SJSA1 (cell line): ENCODE data around the gene CD70. TPM values are rescaled to one million over a fixed set of nuclear protein-coding genes. Genes with fewer than 3 reads are reported as not detected.

ENCODE experiments used
- DNase-seq, 2 experiments: peaks; one replicate each; pipeline ENCODE4 v3.0.0-alpha.2; 2015 to 2020; ENCODE audit warnings: low spot score in 2 of 2, low read depth in 1 of 2
- H3K27ac ChIP-seq: fragments of 250-450 bp; sonication (Bioruptor Pico); 2 replicates; pipeline ENCODE4 v1.5.1; 2020; ENCODE audit warnings: mild to moderate bottlenecking, moderate library complexity
- H3K27me3 ChIP-seq: fragments of 250-450 bp; sonication (Bioruptor Pico); replicated peaks from 2 replicates; pipeline ENCODE4 v1.5.1; 2020; ENCODE audit warnings: mild to moderate bottlenecking, moderate library complexity
- H3K36me3 ChIP-seq: fragments of 250-450 bp; sonication (Bioruptor Pico); 2 replicates; pipeline ENCODE4 v1.5.1; 2020; ENCODE audit warnings: mild to moderate bottlenecking
- H3K4me1 ChIP-seq: fragments of 250-450 bp; sonication (Bioruptor Pico); replicated peaks from 2 replicates; pipeline ENCODE4 v1.6.1; 2021; ENCODE audit warnings: mild to moderate bottlenecking
- H3K4me3 ChIP-seq: fragments of 250-450 bp; sonication (Bioruptor Pico); 2 replicates; pipeline ENCODE4 v1.5.1; 2020; ENCODE audit warnings: mild to moderate bottlenecking
- H3K9me3 ChIP-seq: fragments of 250-450 bp; sonication (Bioruptor Pico); replicated peaks from 2 replicates; pipeline ENCODE4 v1.5.1; 2020; ENCODE audit warnings: mild to moderate bottlenecking
- total RNA-seq: library from RNA; depleted of rRNA; stranded (reverse); fragments of >200 nt; shearing (Covaris generic); gene quantifications from 2 replicates; pipeline ENCODE4 v1.2.3, GENCODE V29; 2014; rRNA removed

Gene CD70
- total RNA-seq, 1 experiment from 2014 or later, result 128 TPM

DNA sequence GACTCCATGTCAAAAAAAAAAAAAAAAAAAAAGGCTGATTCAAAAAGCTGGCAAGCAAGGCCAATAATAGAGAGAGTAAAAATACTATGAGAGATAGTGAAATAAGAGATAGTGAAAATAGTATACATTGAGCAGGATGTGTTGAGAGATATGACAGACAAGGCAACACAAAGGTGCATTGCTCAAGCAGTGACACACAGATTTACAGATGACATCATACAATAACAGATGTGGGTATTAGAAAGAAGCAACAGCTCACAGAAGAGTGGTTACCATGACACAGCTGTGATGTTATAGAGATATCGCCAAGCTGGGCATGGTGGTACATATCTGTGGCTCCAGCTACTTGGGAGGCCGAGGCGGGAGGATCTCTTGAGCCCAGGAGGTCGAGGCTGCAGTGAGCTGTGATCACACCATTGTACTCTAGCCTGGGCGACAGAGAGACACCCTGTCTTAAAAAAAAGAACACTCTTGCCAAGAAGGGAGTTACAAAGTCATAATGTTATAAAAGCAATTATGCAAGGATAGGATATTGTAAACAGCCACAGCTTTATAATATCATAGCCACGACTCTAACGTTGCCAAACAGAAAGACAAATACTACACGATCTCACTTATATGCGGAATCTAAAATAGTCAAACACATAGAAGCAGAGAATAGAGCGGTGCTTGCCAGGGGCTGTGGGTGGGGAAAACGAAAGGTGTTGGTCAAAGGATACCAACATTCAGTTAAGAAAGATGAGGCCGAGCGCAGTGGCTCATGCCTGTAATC, 49.8 kb downstream of the CD70 start:
- no peak for DNase-seq
- Histone ChIP-seq H3K4me3 (no peak overlapping the region), H3K9me3 (no peaks in the 10 kb centered on the region), H3K36me3 (peaks cover 12% of the 10 kb centered on the region), H3K27ac (no peak overlapping the region), H3K4me1 (peaks cover 13% of the 10 kb centered on the region), H3K27me3 (no peaks in the 10 kb centered on the region)

DNA sequence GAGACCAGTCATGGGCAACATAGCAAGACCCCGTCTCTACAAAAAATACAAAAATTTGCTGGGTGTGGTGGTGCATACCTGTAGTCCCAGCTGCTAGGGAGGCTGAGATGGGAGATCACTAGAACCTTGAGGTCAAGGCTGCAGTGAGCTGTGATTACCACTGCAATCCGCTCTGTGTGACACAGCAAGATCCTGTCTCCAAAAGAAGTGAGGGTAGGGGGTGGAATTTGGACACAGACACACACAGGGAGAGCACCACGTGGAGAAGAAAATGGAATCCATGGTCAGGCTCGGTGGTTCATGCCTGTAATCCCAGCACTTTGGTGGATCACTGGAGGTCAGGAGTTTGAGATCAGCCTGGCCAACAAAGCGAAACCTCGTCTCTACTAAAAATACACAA, 51.4 kb downstream of the CD70 start:
- H3K4me3 ChIP-seq, result no peak overlapping the region
- no peaks in the 10 kb centered on the region for H3K27me3 ChIP-seq
- no peak for DNase-seq
- peaks cover 25% of the 10 kb centered on the region for H3K36me3 ChIP-seq
- H3K9me3 ChIP-seq, result no peaks in the 10 kb centered on the region
- H3K4me1 ChIP-seq, result peaks cover 13% of the 10 kb centered on the region
- H3K27ac ChIP-seq, result no peak overlapping the region

Other genes with a start within 250 kb of the CD70 start
- gene CLPP, start 229.6 kb downstream of the CD70 start, total RNA-seq, result 106 and 118 TPM in 2 replicates
- gene ALKBH7, start 218.4 kb downstream of the CD70 start, total RNA-seq, result 24.0 and 45.2 TPM in 2 replicates
- gene PSPN, start 215.2 kb downstream of the CD70 start, total RNA-seq, result 1.2 and 1.3 TPM in 2 replicates
- 35.6 and 46.9 TPM in 2 replicates for gene GTF2F1, start 198.0 kb downstream of the CD70 start, total RNA-seq
- 66.3 and 129 TPM in 2 replicates for gene KHSRP, start 166.3 kb downstream of the CD70 start, total RNA-seq
- not detected in 2 replicates for gene SLC25A41, start 157.4 kb downstream of the CD70 start, total RNA-seq
- gene SLC25A23, start 131.4 kb downstream of the CD70 start, total RNA-seq, result 3.9 and 5.0 TPM in 2 replicates
- not detected in 2 replicates for gene CRB3, start 126.9 kb downstream of the CD70 start, total RNA-seq
- not detected in 2 replicates for gene DENND1C, start 109.4 kb downstream of the CD70 start, total RNA-seq
- not detected in 2 replicates for gene TUBB4A, start 88.8 kb downstream of the CD70 start, total RNA-seq
- 16.3 and 18.2 TPM in 2 replicates for gene TNFSF9, start 60.1 kb downstream of the CD70 start, total RNA-seq
- gene TNFSF14, start 79.0 kb upstream of the CD70 start, total RNA-seq, result not detected in 2 replicates
- not detected in 2 replicates for gene C3, start 129.5 kb upstream of the CD70 start, total RNA-seq
- gene GPR108, start 146.4 kb upstream of the CD70 start, total RNA-seq, result 30.1 and 38.2 TPM in 2 replicates
- gene TRIP10, start 148.5 kb upstream of the CD70 start, total RNA-seq, result 25.1 and 50.0 TPM in 2 replicates
- gene SH2D3A, start 176.3 kb upstream of the CD70 start, total RNA-seq, result not detected in 2 replicates
- gene VAV1, start 181.6 kb upstream of the CD70 start, total RNA-seq, result not detected in 2 replicates